K562 (cell line): Measurements from ENCODE around the gene C1orf167. TPM values are rescaled to one million over a fixed set of nuclear protein-coding genes. Genes with fewer than 3 reads are reported as not detected.

Experiments
- ARNT ChIP-seq, 2 experiments: fragments of 450-650 bp; IDR thresholded peaks; 2 replicates each; pipeline ENCODE4 v1.6.1; 2016; ENCODE audit warnings: mild to moderate bottlenecking in 1 of 2
- BHLHE40 ChIP-seq: IDR thresholded peaks from 2 replicates; pipeline ENCODE4 v1.6.1; 2011; ENCODE audit warnings: low read length, improper control_type of control experiment
- CTBP1 ChIP-seq: fragments of 450-650 bp; IDR thresholded peaks from 2 replicates; pipeline ENCODE4 v1.6.1; 2016; ENCODE audit warnings: borderline replicate concordance
- FOXA1 ChIP-seq: fragments of 450-650 bp; IDR thresholded peaks from 2 replicates; pipeline ENCODE4 v1.6.1; 2016; ENCODE audit warnings: mild to moderate bottlenecking, borderline replicate concordance
- IRF2 ChIP-seq: sonication (generic); formaldehyde crosslinking; IDR thresholded peaks from 2 replicates; pipeline ENCODE4 v1.8.1; 2022; ENCODE audit warnings: mild to moderate bottlenecking, missing genetic modification reagents
- KDM2B ChIP-seq: fragments of 250-450 bp; sonication (Bioruptor Pico); IDR thresholded peaks from 2 replicates; pipeline ENCODE4 v1.8.0; 2021; ENCODE audit warnings: mild to moderate bottlenecking, moderate library complexity
- KDM5B ChIP-seq: fragments of 200-600 bp; sonication (generic); IDR thresholded peaks from 2 replicates; pipeline ENCODE4 v1.6.1; 2012; ENCODE audit warnings: low read depth, mild to moderate bottlenecking, moderate library complexity, low read length, control low read depth, inconsistent platforms; ENCODE audit not compliant: insufficient replicate concordance
- MYNN ChIP-seq, 2 experiments: sonication (generic); formaldehyde crosslinking in 1 of 2; IDR thresholded peaks; 2 replicates each; pipeline versions ENCODE4 v1.5.0 to v1.6.1; 2016 to 2020; ENCODE audit warnings: antibody characterized with exemption in 1 of 2, missing genetic modification reagents in 1 of 2
- NRF1 ChIP-seq, 2 experiments: fragments of 450-650 bp; IDR thresholded peaks in 1 of 2; conservative IDR thresholded peaks in 1 of 2; 2 replicates each; pipeline ENCODE4 v1.6.1; 2014; ENCODE audit warnings: mild to moderate bottlenecking in 2 of 2
- SMAD1 ChIP-seq: fragments of 150-350 bp; IDR thresholded peaks from 2 replicates; pipeline ENCODE4 v1.6.1; 2014; ENCODE audit warnings: low read length, low read depth; ENCODE audit not compliant: partially characterized antibody
- SMARCB1 ChIP-seq: IDR thresholded peaks from 2 replicates; pipeline ENCODE4 v1.6.1; 2011; ENCODE audit warnings: improper control_type of control experiment, low read depth; ENCODE audit not compliant: insufficient read length
- SOX6 ChIP-seq: fragments of 450-650 bp; IDR thresholded peaks from 2 replicates; pipeline ENCODE4 v1.6.1; 2014; ENCODE audit warnings: mild to moderate bottlenecking
- TCF3 ChIP-seq: sonication (generic); formaldehyde crosslinking; IDR thresholded peaks from 2 replicates; pipeline ENCODE4 v1.4.0; 2020; ENCODE audit warnings: mild to moderate bottlenecking, missing genetic modification reagents
- ZNF583 ChIP-seq: fragments of 250-450 bp; sonication (Bioruptor Pico); IDR thresholded peaks from 2 replicates; pipeline ENCODE4 v1.4.0; 2020
- polyA plus RNA-seq, 8 experiments: library from polyadenylated mRNA; depleted of rRNA in 4 of 8; stranded (reverse) in 5 of 8; unstranded in 3 of 8; fragments of >200 nt; fragmentation: Nextera tagmentation in 2 of 8; fragmentation: Illumina TruSeq in 1 of 8; extraction: Ambion mirVana in 2 of 8; extraction: Trizol in 1 of 8; gene quantifications; 2 replicates each; pipeline versions ENCODE4 v1.2.1 to v1.2.3, GENCODE V29; 2011 to 2014; ENCODE audit warnings: inconsistent platforms in 1 of 8, missing spikeins in 1 of 8
- total RNA-seq, 7 experiments: library from RNA; depleted of rRNA in 6 of 7; stranded (reverse); fragments of >200 nt in 6 of 7; fragmentation: Illumina TruSeq in 2 of 7; extraction: Trizol in 2 of 7; gene quantifications; 2 replicates each; pipeline versions ENCODE4 v1.2.1 to v1.2.3, GENCODE V29; 2011 to 2021; ENCODE audit warnings: low replicate concordance in 1 of 7
- TF ChIP-seq, protein P1 (sequence below): fragments of 450-650 bp; formaldehyde crosslinking; IDR thresholded peaks from 2 replicates; pipeline ENCODE4 v1.4.0; 2020; ENCODE audit warnings: mild to moderate bottlenecking, moderate library complexity
- TF ChIP-seq, protein P2 (sequence below): fragments of 250-450 bp; sonication (Bioruptor Pico); IDR thresholded peaks from 2 replicates; pipeline ENCODE4 v1.4.0; 2020; ENCODE audit warnings: borderline replicate concordance
- TF ChIP-seq, protein P3 (sequence below): fragments of 450-650 bp; IDR thresholded peaks from 2 replicates; pipeline ENCODE4 v1.6.1; 2014; ENCODE audit warnings: low read depth, mild to moderate bottlenecking, moderate library complexity, borderline replicate concordance
- TF ChIP-seq, protein P4 (sequence below): sonication (generic); formaldehyde crosslinking; IDR thresholded peaks from 2 replicates; pipeline ENCODE4 v1.8.1; 2023; ENCODE audit warnings: missing genetic modification reagents, mild to moderate bottlenecking, borderline replicate concordance

C1orf167 gene
- total and polyA plus RNA-seq, 9 of the 15 experiments (the other 6 are each of a cell fraction or from before 2014, with no cell fraction given), result 0.22 to 0.86 (median 0.31) TPM; not detected in 2

DNA sequence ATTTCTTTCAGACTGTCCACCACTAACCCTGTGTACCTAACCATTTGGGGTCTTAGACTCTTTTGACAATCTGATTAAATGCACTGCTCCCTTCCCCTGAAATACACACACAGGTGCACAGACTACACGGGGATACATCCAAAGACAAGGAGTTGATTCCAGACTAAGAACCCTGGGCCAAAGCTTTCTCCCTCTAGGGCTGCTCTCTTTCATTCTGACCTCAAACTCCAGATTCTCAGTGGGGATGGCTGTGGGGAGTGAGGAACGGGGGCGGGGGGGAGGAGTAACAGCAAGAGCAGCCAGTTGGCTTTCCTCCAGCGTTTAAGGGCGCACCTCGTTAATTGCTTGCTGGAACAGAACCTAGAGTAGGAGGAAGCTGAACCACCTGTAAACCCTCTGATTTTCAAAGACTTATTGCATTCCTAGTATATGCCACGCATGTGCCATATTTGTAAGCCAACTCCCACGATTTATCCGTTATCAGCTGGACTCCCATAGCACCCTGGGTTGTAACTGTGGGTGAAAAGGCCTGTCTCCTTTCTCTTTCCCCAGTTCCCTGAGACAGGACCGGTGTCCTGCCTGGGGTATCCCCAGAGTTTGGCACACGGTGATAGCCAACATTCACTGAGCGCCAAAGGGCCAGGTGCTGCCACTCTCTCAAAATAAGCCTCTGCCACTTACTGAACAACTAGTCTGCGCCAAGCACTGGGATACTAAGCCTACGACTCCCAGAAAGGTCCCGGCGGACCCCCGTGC, 42.9 kb downstream of the C1orf167 start (continued):
- TF ChIP-seq, protein P1, sequence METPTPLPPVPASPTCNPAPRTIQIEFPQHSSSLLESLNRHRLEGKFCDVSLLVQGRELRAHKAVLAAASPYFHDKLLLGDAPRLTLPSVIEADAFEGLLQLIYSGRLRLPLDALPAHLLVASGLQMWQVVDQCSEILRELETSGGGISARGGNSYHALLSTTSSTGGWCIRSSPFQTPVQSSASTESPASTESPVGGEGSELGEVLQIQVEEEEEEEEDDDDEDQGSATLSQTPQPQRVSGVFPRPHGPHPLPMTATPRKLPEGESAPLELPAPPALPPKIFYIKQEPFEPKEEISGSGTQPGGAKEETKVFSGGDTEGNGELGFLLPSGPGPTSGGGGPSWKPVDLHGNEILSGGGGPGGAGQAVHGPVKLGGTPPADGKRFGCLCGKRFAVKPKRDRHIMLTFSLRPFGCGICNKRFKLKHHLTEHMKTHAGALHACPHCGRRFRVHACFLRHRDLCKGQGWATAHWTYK, result no peak
- TF ChIP-seq MYNN (IDR thresholded peaks at IDR 0.05) (peak; percentile 43; the same call in 1 of the 2 replicates), MYNN (CRISPR knock-in tag; IDR thresholded peaks at IDR 0.05) (no peak), SMARCB1 (no peak), FOXA1 (no peak), KDM2B (CRISPR knock-in tag) (no peak), SOX6 (peak; percentile 13; the same call in 1 of the 2 replicates), BHLHE40 (peak; percentile 38; the same call in 1 of the 2 replicates), SMAD1 (peak; percentile 17), IRF2 (CRISPR knock-in tag) (no peak), ZNF583 (CRISPR knock-in tag) (no peak), CTBP1 (no peak), TCF3 (no peak; the same call in 1 of the 2 replicates), ARNT (IDR thresholded peaks at IDR 0.05) (0 out of 4 replicates have a peak, but pooled peaks of 1 of the 2 experiments have one; percentile 18), NRF1 (conservative IDR thresholded peaks at IDR 0.05 in 1 of 2, IDR thresholded peaks at IDR 0.05 in 1 of 2) (no peak), KDM5B (peak; percentile 18)
- TF ChIP-seq, protein P2, sequence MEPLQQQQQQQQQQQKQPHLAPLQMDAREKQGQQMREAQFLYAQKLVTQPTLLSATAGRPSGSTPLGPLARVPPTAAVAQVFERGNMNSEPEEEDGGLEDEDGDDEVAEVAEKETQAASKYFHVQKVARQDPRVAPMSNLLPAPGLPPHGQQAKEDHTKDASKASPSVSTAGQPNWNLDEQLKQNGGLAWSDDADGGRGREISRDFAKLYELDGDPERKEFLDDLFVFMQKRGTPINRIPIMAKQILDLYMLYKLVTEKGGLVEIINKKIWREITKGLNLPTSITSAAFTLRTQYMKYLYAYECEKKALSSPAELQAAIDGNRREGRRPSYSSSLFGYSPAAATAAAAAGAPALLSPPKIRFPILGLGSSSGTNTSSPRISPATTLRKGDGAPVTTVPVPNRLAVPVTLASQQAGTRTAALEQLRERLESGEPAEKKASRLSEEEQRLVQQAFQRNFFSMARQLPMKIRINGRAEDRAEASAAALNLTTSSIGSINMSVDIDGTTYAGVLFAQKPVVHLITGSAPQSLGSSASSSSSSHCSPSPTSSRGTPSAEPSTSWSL (CRISPR knock-in tag), result 0 out of 2 replicates have a peak, but pooled peaks have one; percentile 6
- TF ChIP-seq, protein P3, sequence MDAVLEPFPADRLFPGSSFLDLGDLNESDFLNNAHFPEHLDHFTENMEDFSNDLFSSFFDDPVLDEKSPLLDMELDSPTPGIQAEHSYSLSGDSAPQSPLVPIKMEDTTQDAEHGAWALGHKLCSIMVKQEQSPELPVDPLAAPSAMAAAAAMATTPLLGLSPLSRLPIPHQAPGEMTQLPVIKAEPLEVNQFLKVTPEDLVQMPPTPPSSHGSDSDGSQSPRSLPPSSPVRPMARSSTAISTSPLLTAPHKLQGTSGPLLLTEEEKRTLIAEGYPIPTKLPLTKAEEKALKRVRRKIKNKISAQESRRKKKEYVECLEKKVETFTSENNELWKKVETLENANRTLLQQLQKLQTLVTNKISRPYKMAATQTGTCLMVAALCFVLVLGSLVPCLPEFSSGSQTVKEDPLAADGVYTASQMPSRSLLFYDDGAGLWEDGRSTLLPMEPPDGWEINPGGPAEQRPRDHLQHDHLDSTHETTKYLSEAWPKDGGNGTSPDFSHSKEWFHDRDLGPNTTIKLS, result no peak
- TF ChIP-seq, protein P4, sequence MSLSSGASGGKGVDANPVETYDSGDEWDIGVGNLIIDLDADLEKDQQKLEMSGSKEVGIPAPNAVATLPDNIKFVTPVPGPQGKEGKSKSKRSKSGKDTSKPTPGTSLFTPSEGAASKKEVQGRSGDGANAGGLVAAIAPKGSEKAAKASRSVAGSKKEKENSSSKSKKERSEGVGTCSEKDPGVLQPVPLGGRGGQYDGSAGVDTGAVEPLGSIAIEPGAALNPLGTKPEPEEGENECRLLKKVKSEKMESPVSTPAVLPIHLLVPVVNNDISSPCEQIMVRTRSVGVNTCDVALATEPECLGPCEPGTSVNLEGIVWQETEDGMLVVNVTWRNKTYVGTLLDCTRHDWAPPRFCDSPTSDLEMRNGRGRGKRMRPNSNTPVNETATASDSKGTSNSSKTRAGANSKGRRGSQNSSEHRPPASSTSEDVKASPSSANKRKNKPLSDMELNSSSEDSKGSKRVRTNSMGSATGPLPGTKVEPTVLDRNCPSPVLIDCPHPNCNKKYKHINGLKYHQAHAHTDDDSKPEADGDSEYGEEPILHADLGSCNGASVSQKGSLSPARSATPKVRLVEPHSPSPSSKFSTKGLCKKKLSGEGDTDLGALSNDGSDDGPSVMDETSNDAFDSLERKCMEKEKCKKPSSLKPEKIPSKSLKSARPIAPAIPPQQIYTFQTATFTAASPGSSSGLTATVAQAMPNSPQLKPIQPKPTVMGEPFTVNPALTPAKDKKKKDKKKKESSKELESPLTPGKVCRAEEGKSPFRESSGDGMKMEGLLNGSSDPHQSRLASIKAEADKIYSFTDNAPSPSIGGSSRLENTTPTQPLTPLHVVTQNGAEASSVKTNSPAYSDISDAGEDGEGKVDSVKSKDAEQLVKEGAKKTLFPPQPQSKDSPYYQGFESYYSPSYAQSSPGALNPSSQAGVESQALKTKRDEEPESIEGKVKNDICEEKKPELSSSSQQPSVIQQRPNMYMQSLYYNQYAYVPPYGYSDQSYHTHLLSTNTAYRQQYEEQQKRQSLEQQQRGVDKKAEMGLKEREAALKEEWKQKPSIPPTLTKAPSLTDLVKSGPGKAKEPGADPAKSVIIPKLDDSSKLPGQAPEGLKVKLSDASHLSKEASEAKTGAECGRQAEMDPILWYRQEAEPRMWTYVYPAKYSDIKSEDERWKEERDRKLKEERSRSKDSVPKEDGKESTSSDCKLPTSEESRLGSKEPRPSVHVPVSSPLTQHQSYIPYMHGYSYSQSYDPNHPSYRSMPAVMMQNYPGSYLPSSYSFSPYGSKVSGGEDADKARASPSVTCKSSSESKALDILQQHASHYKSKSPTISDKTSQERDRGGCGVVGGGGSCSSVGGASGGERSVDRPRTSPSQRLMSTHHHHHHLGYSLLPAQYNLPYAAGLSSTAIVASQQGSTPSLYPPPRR (CRISPR knock-in tag), result 0 out of 2 replicates have a peak, but pooled peaks have one; percentile 26
